Left renal pelvis (tissue), 4 donors: ENCODE results near the gene MAPKBP1. TPM values are rescaled to one million over a fixed set of nuclear protein-coding genes. Genes with fewer than 3 reads are reported as not detected.

Experiments used
- DNase-seq, 4 donors: peaks; one replicate each; pipeline ENCODE4 v3.0.0-alpha.2; 2013; ENCODE audit warnings: low read depth in 4 of 4, low spot score in 3 of 4
- polyA plus RNA-seq, 4 donors: library from polyadenylated mRNA; unstranded; fragments of 120-200 nt; gene quantifications; one replicate each; pipeline ENCODE4 v1.2.1, GENCODE V29; 2013; ENCODE audit not compliant: insufficient read length in 4 of 4

MAPKBP1 gene
- polyA plus RNA-seq, 4 donors: 10.1 to 19.1 (median 14.0) TPM

DNA sequence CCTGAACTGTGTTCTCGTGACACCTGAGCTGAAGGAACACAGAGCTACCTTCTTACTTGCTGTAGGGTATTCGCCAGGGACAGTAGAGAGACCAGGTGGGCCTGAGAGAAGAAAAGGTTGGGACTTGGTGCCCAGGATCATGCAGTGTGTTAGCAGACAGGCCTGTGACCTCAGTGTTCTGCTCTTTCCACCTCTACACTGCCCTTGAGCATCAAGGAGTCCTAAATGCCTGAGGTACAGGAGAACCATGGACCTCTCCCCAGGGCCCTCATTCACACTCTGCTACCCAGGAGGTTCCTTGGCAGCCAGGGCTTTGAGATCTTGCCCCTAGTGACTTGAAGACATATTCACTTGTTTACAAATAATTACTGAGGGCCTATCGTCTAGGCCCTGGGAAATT lies 31.4 kb downstream of the MAPKBP1 start:
- no peak for DNase-seq

DNA sequence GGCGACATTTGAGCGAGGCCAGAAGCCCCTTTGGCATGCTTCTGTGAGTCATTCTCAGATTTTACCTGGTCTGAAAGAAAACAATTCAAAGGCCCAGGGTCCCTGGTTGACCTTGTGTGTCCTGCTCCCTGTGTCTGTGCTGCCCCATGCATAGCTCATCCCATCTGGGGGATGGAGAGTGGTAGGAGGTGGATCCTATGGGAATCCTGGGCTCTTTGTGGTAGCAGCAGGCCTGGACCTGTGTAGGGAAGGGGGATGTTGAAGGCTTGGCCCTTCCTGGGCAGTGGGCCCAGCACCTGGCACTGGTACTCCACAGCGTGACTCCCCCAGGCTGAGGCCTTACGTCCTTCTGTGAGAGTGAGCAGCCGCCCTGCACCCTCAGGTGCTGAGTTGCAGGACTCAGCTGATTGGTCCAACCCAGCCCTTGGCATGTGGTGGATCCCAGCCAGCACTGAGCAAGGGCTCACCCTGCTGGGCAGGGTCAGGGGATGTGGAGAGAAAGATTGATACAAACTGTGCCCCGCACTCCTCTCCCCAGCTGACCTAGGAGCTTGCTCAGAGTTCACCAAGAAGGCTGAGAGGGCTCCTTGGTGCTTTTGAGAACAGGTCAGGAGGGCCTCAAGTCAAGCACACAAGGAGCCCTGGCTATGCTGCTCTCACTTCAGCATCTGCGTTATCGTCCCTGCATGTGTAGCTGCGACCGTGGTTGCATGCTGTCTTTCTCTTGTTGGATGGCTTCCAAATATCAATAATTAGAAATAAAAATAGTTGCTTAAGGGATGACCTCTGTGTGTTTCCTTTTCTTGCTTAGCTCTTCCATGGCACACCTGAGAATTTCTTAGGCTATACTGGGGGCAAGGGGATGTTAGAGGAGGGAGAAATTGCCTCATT lies 32.3 kb downstream of the MAPKBP1 start:
- DNase-seq: no peak

DNA sequence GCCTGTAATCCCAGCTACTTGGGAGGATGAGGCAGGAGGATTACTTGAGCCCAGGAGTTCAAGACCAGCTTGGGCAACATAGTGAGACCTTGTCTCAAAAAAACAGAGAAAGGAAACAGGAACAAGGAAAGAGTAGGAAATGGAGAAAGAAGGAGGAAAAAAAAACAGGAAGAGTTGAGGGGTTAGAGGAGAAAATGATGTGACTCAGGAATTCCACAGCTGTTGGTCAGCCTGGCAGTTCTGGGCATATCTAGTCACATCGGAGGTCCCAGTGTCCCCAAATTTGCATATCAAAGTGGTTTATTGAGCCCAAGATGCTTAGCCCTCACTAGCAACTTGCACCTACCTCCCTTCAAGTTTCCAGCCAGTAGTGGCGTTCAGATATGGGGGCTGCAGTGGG lies 34.8 kb downstream of the MAPKBP1 start:
- DNase-seq: no peak

DNA sequence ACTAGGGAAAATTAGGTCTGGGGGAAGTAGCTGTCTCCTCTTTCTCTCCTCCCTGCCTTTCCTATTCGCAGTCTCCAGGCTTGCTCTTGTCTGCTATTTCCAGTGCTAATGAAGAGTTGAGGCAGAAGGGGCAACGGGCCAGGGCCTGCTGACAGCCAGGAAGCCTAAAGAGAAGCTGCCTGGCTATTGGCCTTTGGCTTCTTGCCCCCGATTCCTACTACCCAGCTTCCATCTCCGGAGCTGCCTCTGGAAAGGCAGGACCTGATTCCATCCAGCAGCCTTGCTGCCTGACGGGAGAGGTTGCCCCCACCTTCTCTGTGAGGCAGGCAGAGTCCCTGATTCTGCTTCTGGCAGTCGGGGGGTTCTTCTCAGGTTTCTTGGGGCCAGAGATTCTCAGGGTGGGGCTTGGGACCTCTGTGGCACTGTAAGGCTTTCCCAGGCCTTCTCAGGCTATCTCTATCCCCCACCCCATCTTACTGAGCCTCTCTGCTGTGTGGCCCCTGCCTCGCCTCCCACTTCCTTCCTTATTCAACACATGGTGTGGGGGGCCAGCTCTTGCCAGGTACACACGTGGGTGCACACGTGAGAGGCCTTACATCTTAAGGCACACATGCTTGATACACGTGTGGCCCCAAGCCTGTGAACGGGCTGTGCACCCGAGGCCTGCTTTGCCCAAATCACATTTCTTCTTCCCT lies 35.4 kb downstream of the MAPKBP1 start:
- no peak for DNase-seq

DNA sequence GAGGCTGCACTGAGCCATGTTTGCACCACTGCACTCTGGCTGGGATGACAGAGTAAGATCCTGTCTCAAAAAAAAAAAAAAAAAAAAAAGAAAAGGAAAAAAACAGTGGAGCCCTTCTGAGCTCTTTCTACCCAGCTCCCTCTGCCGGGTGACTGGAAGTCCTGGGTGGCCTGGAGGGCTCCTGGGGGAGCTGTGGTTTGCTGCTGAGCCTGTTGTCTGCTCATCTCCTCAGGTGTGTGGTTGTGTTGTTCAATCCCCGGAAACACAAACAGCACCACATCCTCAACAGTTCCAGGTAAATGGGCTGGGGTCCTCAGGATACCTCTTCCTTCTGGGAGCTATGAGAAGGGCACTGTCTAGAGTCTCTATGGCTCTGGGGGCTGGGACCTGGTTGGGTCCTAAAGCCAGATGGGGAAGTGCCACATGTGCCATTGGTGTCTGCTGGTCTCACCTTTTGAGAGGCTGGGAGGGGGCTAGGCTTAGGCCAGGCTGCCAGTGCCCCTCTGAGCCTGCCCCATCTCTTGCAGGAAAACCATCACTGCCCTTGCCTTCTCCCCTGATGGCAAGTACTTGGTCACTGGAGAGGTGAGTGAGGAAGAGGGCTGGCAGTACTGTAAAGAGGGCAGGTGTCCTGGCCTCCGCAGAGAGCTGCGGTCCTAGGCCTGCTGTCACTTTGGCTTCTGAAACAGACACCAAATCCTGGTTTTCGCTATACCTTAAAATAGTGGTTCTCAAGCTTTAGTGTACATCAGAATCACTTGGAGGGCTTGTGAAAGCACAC lies 36.6 kb downstream of the MAPKBP1 start:
- no peak for DNase-seq

DNA sequence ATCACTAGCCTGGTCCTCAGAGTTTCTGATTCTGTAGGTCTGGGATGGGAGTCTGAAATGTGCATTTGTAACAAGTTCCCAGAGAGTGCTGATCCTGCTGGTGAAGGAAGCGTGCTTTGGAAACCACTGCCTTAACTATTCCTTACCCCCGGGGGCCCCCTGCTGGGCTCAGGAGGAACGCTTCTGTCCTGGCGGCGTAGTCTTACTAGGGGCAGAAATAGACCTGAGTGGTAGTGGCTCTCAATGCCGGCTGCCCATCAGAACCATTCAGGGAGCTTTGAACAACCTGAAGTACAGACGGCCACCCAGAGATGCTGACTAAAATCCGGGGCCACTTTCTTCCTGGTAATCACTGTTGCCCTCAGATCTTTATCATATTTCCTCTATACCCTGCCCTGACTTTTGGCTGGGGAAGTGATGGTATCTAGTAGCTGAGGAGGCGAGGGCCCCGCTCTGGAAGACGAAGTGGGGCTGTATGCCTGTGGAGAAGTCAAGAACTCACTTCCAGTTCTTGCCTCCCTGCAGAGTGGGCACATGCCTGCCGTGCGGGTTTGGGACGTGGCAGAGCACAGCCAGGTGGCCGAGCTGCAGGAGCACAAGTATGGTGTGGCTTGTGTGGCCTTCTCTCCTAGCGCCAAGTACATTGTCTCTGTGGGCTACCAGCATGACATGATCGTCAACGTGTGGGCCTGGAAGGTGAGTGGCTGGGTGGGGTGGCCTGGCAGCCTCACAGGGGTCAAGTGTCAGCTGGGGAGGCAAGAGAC lies 37.3 kb downstream of the MAPKBP1 start:
- DNase-seq: peak in 2 of 4 donors; percentile 59 to 66

DNA sequence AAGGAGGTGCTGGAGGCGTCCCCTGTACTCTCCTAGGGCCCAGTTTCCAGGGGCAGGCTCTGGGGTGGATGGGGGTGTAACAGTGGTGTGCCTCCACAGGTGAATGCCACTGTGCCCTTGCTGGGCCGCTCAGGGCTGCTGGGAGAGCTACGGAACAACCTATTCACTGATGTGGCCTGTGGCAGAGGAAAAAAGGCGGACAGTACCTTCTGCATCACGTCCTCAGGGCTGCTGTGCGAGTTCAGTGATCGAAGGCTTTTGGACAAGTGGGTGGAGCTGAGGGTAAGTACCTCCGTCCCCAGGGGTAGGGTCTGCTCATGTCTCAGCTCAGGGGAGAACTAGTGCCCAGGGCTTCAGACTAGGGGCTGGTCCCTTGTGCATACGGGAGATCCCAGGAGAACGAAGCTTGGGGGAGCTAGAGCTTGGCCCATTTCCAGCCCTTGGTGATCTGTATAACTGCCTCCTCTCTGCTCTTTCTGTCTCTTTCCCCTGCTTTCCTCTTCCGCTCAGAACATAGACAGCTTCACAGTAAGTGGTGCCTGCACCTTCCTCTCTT lies 38.6 kb downstream of the MAPKBP1 start:
- DNase-seq: no peak

DNA sequence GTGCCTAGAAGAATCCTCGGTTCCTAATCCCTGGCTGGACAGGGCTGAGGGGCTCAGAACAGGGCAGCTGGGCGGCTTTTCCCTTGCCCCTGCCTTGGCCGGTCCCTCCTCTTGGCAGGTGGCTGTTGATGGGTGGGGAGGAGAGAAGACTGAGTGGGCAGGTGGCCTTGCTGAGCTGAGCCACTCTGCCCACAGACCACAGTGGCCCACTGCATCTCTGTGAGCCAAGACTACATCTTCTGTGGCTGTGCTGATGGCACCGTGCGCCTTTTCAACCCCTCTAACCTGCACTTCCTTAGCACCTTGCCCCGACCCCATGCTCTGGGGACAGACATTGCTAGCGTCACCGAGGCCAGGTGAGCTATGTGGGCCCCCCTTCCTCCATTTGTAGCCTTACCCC lies 39.1 kb downstream of the MAPKBP1 start:
- no peak for DNase-seq

DNA sequence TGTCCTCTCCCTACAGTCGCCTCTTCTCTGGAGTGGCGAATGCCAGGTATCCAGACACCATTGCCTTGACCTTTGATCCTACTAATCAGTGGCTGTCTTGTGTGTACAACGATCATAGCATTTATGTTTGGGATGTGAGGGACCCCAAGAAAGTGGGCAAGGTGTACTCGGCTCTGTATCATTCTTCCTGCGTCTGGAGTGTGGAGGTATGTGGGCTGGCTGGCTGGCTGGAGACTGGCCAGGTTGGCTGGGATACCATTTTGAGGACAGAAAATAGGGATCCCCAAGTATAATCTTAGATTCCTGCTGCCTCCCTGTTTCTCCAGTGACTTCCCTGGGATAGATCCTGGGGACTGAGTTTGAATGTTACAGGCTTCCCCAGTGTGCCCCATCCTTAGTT lies 40.2 kb downstream of the MAPKBP1 start:
- DNase-seq: no peak

DNA sequence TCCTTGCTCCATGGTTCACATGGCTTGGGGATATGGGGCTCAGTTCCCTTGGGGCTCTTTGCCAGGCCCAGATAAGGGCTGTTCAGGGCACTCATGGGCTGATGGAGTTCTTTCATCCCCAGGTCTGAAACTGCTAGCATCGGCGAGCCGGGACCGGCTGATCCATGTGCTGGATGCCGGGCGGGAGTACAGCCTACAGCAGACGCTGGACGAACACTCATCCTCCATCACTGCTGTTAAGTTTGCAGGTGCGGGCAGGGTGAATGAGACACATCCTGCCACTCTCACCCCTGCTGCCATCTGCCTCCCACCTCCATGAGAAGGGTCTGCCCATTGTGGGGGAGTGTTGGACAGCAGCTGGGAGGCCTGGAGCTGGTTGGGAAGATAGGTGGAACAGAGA lies 42.5 kb downstream of the MAPKBP1 start:
- DNase-seq: no peak

DNA sequence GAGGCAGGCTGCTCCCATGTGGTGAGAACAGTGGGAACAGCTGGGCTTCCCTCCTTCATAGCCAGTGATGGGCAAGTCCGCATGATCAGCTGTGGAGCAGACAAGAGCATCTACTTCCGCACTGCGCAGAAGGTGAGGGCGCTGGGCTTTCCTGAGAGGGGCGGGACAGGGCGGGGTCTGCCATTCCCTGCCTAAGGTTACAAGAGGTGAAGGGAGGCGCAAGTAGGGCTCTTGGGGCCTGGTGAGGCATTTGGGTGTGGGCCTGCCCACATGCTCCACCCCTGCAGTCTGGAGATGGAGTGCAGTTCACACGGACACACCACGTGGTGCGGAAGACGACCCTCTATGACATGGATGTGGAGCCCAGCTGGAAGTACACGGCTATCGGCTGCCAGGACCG lies 43.0 kb downstream of the MAPKBP1 start:
- DNase-seq: no peak

DNA sequence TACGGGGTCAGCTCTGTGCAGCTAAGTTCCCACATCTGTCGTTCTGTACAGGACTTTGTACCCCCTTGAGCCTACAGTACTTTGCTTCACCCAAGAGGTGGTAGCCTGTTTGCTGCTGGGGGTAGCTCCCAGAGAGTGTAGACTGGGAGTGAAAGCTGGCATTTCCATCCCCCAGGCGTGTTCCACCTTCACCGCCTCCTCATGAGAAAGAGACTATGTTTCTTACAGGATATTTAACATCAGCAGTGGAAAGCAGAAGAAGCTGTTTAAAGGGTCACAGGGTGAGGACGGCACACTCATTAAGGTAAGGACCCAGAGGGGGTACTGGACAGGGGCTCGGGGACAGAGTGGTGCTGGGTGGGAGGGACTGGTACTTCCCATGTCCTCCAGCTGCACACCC lies 43.5 kb downstream of the MAPKBP1 start:
- DNase-seq: no peak

DNA sequence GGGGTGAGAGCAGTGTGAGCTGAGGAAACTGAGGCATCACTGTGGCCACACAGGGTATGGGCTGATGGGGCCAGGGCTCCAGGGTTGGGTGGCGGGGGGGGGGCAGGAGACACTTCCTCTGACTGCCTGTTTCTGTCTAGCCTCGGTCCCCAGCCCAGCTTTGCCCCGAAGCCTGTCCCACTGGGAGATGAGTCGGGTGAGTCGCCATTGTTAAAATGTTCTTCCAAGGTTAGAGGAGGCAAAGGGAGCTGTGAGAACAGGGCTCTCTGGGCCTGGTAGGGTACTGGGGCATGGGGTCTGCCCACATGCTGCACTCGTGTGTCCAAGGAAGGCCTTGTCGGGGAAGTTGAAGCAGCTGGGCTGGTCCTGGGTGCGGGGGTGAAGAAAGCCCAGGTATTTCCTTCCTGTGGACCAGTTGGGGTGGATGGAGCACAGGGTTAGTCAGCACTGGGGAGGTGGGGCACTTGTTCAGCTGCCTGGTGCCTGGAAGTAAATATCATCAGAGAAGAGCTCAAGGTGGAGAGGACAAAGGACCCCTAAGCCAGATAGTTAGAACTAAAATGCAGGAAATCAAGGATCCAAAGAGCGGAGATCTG lies 45.3 kb downstream of the MAPKBP1 start:
- DNase-seq: no peak

DNA sequence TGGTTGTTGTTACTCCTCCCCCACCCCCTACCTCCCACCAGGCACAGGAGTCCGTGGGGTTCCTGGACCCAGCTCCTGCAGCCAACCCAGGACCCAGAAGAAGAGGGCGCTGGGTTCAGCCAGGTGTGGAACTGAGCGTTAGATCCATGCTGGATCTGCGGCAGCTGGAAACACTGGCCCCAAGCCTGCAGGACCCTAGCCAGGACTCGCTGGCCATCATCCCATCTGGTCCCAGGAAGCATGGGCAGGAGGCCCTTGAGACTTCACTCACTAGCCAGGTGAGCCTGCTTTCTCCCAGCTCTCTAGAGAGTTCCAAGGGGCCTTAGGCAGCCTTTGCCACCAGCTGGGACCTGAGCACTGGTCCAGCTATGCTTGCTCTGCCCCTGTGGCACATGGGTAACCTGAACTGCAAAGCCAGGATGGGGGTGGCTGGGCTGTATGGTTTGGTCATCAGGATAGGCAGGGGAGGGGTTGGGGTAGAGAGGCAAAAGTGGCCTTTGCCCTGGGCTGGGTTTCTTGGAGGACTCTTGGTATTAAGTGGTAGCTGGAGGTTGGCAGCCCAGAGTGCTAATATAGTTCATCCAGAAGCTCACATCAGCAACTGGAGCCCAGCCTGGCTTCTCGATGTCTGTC lies 46.6 kb downstream of the MAPKBP1 start:
- no peak for DNase-seq

DNA sequence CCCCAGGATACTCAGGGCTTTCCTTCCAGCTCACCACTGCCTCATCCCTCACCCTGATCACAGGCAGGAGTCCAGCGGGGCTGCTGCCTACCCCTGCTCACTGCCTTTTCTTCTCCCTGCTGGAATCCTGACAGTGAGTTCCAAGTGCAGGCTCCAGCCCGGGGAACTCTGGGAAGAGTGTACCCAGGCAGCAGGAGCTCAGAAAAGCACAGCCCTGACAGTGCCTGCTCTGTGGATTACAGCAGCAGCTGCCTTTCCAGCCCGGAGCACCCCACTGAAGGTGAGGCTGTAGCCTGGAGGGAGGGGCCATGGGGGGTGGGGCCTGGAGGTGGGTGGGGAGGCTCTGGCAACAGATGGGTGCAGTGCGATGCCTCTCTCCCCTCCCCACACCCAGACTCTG lies 47.5 kb downstream of the MAPKBP1 start:
- DNase-seq: no peak

DNA sequence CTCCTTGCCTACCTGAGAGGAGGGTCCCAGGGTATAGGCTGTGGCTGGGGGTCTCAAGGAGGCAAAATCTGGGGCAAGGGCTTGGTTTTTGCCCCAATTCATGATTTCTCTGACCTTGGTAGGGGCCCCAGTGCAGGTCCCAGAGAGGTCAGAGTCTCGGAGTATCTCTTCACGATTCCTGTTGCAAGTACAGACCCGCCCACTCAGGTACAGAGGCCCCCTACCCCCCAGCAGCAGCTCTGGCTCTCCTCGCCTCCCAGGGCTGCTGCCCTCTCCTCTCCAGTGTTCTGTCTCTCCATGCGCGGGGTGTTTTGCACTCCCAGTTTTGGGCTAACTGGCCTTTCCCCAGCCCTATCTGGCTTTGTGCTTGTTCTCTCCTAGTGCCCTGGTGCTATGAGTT lies 48.2 kb downstream of the MAPKBP1 start:
- DNase-seq: no peak

DNA sequence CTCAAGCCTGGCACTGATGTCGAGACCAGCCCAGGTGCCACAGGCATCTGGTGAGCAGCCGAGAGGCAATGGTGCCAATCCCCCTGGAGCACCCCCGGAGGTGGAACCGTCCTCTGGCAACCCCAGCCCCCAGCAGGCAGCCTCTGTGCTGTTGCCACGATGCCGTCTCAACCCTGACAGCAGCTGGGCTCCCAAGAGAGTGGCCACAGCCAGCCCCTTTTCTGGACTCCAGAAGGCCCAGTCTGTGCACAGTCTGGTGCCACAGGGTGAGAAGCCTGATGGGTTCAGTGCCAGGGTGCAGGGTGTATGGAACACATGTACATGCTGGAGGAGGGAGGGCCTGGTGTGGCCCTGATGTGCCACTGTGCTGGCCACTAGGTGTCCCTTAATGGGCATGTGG lies 48.7 kb downstream of the MAPKBP1 start:
- no peak for DNase-seq

DNA sequence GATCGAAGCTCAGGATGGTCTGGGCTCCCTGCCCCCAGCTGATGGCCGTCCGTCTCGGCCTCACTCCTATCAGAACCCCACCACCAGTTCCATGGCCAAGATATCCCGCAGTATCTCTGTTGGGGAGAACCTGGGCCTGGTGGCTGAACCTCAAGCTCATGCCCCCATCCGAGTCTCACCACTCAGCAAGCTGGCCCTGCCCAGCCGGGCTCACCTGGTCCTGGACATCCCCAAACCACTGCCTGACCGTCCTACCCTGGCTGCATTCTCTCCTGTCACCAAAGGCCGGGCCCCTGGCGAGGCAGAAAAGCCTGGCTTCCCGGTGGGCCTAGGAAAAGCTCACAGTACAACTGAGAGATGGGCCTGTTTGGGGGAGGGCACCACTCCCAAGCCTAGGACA lies 49.2 kb downstream of the MAPKBP1 start:
- no peak for DNase-seq

DNA sequence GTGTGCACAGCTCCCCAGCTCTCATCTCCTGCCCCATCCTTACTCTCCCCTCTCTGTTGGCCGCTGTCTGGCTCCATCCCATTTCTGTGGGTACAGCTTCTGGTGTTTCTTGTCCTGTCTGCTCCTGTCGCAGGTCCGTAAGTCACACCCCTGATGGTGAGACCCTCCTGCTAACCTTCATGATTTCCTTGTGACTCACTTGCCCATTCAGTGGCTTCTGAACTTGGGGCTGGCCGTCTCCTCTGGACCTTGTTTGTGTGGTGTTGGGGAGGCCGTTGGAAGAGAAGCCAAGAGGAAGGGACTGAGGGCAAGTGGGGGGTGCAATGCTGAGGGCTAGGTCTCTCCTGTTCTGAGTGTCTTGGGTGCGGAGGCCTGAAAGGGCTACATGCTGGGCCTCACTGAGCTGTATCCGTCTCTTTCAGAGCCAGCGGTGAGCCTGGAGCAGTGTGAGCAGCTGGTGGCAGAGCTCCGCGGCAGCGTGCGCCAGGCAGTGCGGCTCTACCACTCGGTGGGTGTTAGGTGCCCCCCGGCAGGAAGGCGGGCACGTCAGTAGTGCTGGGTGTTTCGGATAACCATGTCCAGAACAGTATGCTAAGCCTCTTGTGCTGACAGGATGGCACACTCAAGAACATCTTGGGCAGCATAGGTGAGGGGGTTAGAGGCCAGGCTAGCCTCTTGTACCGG lies 49.9 kb downstream of the MAPKBP1 start:
- DNase-seq: no peak
